PC-9 (cell line): Measurements from ENCODE around the gene DNAJC17. TPM values are rescaled to one million over a fixed set of nuclear protein-coding genes. Genes with fewer than 3 reads are reported as not detected.

Source experiments
- BruUV-seq: library from RNA; stranded (reverse); fragments of 400-500 nt; replicated peaks from 2 replicates; lab custom pipeline; 2021; lab: Mats Ljungman, UMichigan
- CTCF ChIA-PET: fragments of 300-600 bp; sonication (Branson Sonifier 250); formaldehyde crosslinking; loops from one replicate; lab custom pipeline; 2022; ENCODE audit warnings: antibody characterized with exemption; lab: Charles Lee
- POLR2A ChIA-PET: fragments of 300-600 bp; sonication (Branson Sonifier 250); formaldehyde crosslinking; loops from one replicate; lab custom pipeline; 2022; ENCODE audit warnings: antibody characterized with exemption; ENCODE audit not compliant: unreplicated experiment; lab: Charles Lee
- DNase-seq, 2 experiments: peaks; one replicate each; pipeline versions ENCODE4 v3.0.0 to v3.0.0-alpha.2; 2015 to 2022; ENCODE audit warnings: mixed read lengths in 1 of 2
- H2AFZ ChIP-seq: fragments of 200-600 bp; sonication (generic); 2 replicates; pipeline ENCODE4 v1.8.1; 2017; ENCODE audit warnings: antibody characterized with exemption
- H3F3A ChIP-seq: fragments of 200-600 bp; sonication (generic); 2 replicates; pipeline ENCODE4 v1.8.1; 2017; ENCODE audit warnings: antibody characterized with exemption, mild to moderate bottlenecking, low read depth; ENCODE audit not compliant: insufficient read depth
- H3K27ac ChIP-seq: fragments of 200-600 bp; sonication (generic); 2 replicates; pipeline ENCODE4 v1.6.1; 2016; ENCODE audit warnings: mixed run types
- H3K27me3 ChIP-seq: fragments of 200-600 bp; sonication (generic); 2 replicates; pipeline ENCODE4 v1.6.1; 2016; ENCODE audit warnings: low read depth, mixed run types; ENCODE audit not compliant: insufficient read depth
- H3K36me3 ChIP-seq: fragments of 200-600 bp; sonication (generic); 2 replicates; pipeline ENCODE4 v1.6.1; 2016; ENCODE audit warnings: low read depth, mixed run types
- H3K4me1 ChIP-seq: fragments of 200-600 bp; sonication (generic); replicated peaks from 2 replicates; pipeline ENCODE4 v1.6.1; 2016; ENCODE audit warnings: mixed run types; ENCODE audit not compliant: insufficient read depth
- H3K4me2 ChIP-seq: fragments of 200-600 bp; sonication (generic); 2 replicates; pipeline ENCODE4 v1.6.1; 2017; ENCODE audit warnings: mixed run types
- H3K4me3 ChIP-seq: fragments of 200-600 bp; sonication (generic); 2 replicates; pipeline ENCODE4 v1.6.1; 2016; ENCODE audit warnings: mixed run types
- H3K79me2 ChIP-seq: fragments of 200-600 bp; sonication (generic); 2 replicates; pipeline ENCODE4 v1.6.1; 2017; ENCODE audit warnings: low read depth, mixed run types
- H3K9me2 ChIP-seq: fragments of 200-600 bp; sonication (generic); 2 replicates; pipeline ENCODE4 v1.8.1; 2017; ENCODE audit warnings: mild to moderate bottlenecking; ENCODE audit not compliant: insufficient read depth
- H3K9me3 ChIP-seq: fragments of 200-600 bp; sonication (generic); 2 replicates; pipeline ENCODE4 v1.8.1; 2016; ENCODE audit warnings: low read depth; ENCODE audit not compliant: insufficient read depth
- H4K20me1 ChIP-seq: fragments of 200-600 bp; sonication (generic); 2 replicates; pipeline ENCODE4 v1.8.1; 2017; ENCODE audit not compliant: insufficient read depth
- CTCF ChIP-seq: fragments of 200-600 bp; sonication (generic); conservative IDR thresholded peaks from 2 replicates; pipeline ENCODE4 v1.6.1; 2017; ENCODE audit warnings: mixed run types, antibody characterized with exemption, mild to moderate bottlenecking, moderate library complexity
- EZH2 ChIP-seq: fragments of 200-600 bp; sonication (generic); IDR thresholded peaks from 2 replicates; pipeline ENCODE4 v1.8.0; 2017; ENCODE audit warnings: antibody characterized with exemption, low read depth
- intact Hi-C: fragments of 100-400 bp; cut with micrococcal nuclease; formaldehyde crosslinking; loops from one replicate; pipeline ENCODE4 v1.10.0; 2022; ENCODE audit not compliant: unreplicated experiment
- total RNA-seq: library from RNA; stranded (reverse); gene quantifications from 2 replicates; pipeline ENCODE4 v1.2.3, GENCODE V29; 2021

DNAJC17 gene
- total RNA-seq, 1 experiment from 2014 or later: 27.4 TPM

GRCh38 chr15:40768521-40769273 is 38.6 kb downstream of the DNAJC17 start:
- TF ChIP-seq CTCF: no peak
- Histone ChIP-seq H3K4me2 (peak overlapping the region; percentile 77), H2AFZ (no peak overlapping the region), H3K4me1 (peaks cover 58% of the 10 kb centered on the region), H3K9me2 (no peaks in the 10 kb centered on the region), H3K9me3 (no peaks in the 10 kb centered on the region), H3K4me3 (peak overlapping the region; percentile 41; the same call in 1 of the 2 replicates), H4K20me1 (no peaks in the 10 kb centered on the region), H3K79me2 (no peaks in the 10 kb centered on the region), H3K27me3 (no peaks in the 10 kb centered on the region), H3K36me3 (no peaks in the 10 kb centered on the region), H3F3A (peaks cover 47% of the 10 kb centered on the region), H3K27ac (peak overlapping the region; percentile 83)
- ChIA-PET POLR2A (interaction anchor here (0.6 kb wide), 1 partner anchor 85 kb away, joined by 4 read pairs; no protein-coding TSS in a partner anchor), CTCF (interaction anchor here (2.0 kb wide), 1 partner anchor 90 kb away, joined by 6 read pairs; no protein-coding TSS in a partner anchor)
- BruUV-seq: TSS peak; percentile 4
- intact Hi-C loops: loop anchor here (1.0 kb wide), 4 partner anchors 13 to 76 kb away; partner anchors contain the start of genes DNAJC17, RMDN3, SPINT1 and ZFYVE19
- DNase-seq: no peak

- Histone ChIP-seq H2AFZ (no peak overlapping the region), H3K9me2 (no peaks in the 10 kb centered on the region), H4K20me1 (no peaks in the 10 kb centered on the region), H3K79me2 (no peaks in the 10 kb centered on the region), H3K4me3 (no peak overlapping the region), H3K36me3 (no peaks in the 10 kb centered on the region), H3F3A (peaks cover 47% of the 10 kb centered on the region), H3K9me3 (no peaks in the 10 kb centered on the region), H3K27ac (peak overlapping the region; percentile 83), H3K4me1 (peaks cover 58% of the 10 kb centered on the region), H3K4me2 (peak overlapping the region; percentile 77; the same call in 1 of the 2 replicates), H3K27me3 (no peaks in the 10 kb centered on the region)
- no peak for TF ChIP-seq CTCF
- TF ChIP-seq EZH2: no peak
- intact Hi-C loops: no loop called here
- POLR2A ChIA-PET: no interaction called here
- no TSS peak for BruUV-seq
- no peak for DNase-seq
- CTCF ChIA-PET: no interaction called here
Measured at GRCh38 chr15:40767838-40768500, 39.3 kb downstream of the DNAJC17 start.

GRCh38 chr15:40766906-40767837 is 40.1 kb downstream of the DNAJC17 start:
- TF ChIP-seq EZH2 (no peak), CTCF (no peak)
- Histone ChIP-seq H3K9me3 (no peaks in the 10 kb centered on the region), H3K36me3 (no peaks in the 10 kb centered on the region), H3K79me2 (no peaks in the 10 kb centered on the region), H4K20me1 (no peaks in the 10 kb centered on the region), H3K27me3 (no peaks in the 10 kb centered on the region), H3K4me1 (peaks cover 58% of the 10 kb centered on the region), H3K27ac (no peak overlapping the region), H3K4me2 (no peak overlapping the region), H3F3A (peaks cover 47% of the 10 kb centered on the region), H3K9me2 (no peaks in the 10 kb centered on the region), H2AFZ (no peak overlapping the region), H3K4me3 (no peak overlapping the region)
- ChIA-PET POLR2A (interaction anchor here (0.5 to 0.7 kb wide), 6 partner anchors 20 to 113 kb away, joined by 3 to 11 read pairs (median 4); no protein-coding TSS in a partner anchor), CTCF (interaction anchor here (0.5 to 1.1 kb wide), 4 partner anchors 18 to 139 kb away, joined by 3 to 8 read pairs (median 4); no protein-coding TSS in a partner anchor)
- BruUV-seq: no TSS peak
- intact Hi-C loops: no loop called here
- DNase-seq: peak in 1 of 2 experiments; percentile 59
